ENCODE measurements around the gene FNIP1.
"Not testable (repeated sequence)": the region's sequence is repeated elsewhere in the genome, so short reads cannot be mapped to it uniquely, and the experiment has no call there.

FNIP1 gene

DNA sequence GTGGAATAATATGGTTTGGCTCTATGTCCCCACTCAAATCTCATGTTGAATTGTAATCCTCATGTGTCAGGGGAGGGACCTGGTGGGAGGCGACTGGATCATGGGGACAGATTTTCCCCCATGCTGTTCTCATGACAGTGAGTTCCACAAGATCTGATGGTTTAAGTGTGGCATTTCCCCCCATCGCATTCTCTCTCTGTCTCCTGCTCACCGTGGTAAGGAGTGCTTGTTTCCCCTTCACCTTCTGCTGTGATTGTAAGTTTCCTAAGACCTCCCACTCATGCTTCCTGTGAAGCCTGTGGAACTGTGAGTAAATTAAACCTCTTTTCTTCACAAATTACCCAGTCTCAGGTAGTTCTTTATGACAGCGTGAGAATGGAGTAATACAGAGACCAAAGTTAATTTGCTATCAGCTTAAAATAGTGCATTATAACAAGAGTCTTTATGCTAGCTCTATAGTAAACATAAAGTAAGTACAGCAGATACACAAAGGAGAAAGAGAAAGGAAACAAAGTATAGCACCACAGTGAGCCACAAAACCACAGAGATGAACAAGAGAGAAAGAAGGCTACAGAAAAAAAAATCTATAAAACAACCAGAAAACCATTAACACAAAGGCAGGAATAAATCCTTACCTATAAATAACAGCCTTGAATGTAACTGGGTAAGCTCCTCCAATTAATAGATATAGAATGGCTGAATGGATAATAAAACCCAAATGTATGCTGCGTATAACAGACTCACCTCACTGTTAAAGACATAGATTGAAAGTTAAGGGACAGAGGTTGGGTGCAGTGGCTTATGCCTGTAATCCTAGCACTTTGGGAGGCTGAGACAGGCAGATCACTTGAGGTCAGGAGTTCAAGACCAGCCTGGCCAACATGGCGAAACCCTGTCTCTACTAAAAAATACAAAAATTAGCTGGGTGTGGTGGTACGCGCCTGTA, 201.5 kb downstream of the FNIP1 start:
- DNase-seq, result no peak

DNA sequence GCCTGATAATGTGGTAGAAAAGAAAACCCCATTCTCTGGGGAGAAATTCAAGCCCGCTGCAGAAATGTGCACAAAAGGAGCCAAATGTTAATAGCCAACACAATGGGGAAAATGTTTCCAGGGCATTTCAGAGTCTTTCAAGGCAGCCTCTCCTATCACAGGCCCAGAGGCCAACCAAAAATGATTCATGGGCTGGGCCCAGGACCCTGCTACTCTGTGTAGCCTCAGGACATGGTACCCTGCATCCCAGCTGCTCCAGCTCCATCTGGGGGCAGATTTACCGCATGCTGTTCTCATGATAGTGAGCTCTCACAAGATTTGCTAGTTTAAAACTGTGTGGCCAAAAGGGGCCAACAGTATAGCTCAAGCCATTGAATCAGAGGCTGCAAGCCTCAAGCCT, 202.9 kb downstream of the FNIP1 start:
- DNase-seq, result no peak

DNA sequence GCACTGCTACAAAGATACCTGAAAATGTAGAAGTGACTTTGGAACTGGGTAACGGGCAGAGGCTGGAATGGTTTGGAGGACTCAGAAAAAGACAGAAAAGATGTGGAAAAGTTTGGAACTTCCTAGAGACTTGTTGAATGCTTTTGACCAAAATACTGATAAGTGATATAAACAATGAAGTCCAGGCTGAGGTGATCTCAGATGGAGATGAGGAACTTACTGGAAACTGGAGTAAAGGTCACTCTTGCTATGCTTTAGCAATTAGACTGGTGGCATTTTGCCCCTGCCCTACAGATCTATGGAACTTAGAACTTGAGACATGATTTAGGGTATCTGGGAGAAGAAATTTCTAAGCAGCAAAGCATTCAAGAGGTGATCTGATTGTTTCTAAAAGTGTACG, 203.4 kb downstream of the FNIP1 start:
- DNase-seq, result not testable (repeated sequence)

Data from kidney glomerular epithelial cell (primary cell).